ENCODE data around the gene C5orf15.

C5orf15 gene

GRCh38 chr5:133995883-133996563 is 27.6 kb upstream of the C5orf15 start:
- peaks cover 99% of the 10 kb centered on the region for H3K79me2 ChIP-seq (ENCODE audit: low read length)
- no peak overlapping the region for H2AFZ ChIP-seq (ENCODE audit: low read depth, low read length)
- TF ChIP-seq EZH2phosphoT487 (IDR thresholded peaks at IDR 0.05; ENCODE audit: low read depth) (no peak), CTCF (IDR thresholded peaks at IDR 0.05; ENCODE audit: low read depth, low read length) (no peak)
- H3K27ac ChIP-seq (ENCODE audit: low read length): no peak overlapping the region
- no peaks in the 10 kb centered on the region for H3K27me3 ChIP-seq (ENCODE audit: low read depth, low read length)
- no peaks in the 10 kb centered on the region for H3K4me1 ChIP-seq (ENCODE audit: low read length)
- no peaks in the 10 kb centered on the region for H3K9me3 ChIP-seq (ENCODE audit: insufficient read depth, low read length)
- peaks cover 92% of the 10 kb centered on the region for H4K20me1 ChIP-seq (ENCODE audit: insufficient read depth, low read length)
- no peak overlapping the region for H3K9ac ChIP-seq (ENCODE audit: low read length)
- H3K4me2 ChIP-seq (ENCODE audit: low read length): no peak overlapping the region
- H3K36me3 ChIP-seq (replicated peaks; ENCODE audit: low read depth, low read length): peaks cover 16% of the 10 kb centered on the region
- H3K4me3 ChIP-seq (ENCODE audit: low read length): no peak overlapping the region

GRCh38 chr5:133995341-133995740 is 26.9 kb upstream of the C5orf15 start:
- H3K4me3 ChIP-seq (ENCODE audit: low read length): no peak overlapping the region
- no peak overlapping the region for H3K27ac ChIP-seq (ENCODE audit: low read length)
- H3K9me3 ChIP-seq (ENCODE audit: insufficient read depth, low read length): no peaks in the 10 kb centered on the region
- peaks cover 87% of the 10 kb centered on the region for H4K20me1 ChIP-seq (ENCODE audit: insufficient read depth, low read length)
- H3K27me3 ChIP-seq (ENCODE audit: low read depth, low read length): no peaks in the 10 kb centered on the region
- no peak overlapping the region for H2AFZ ChIP-seq (ENCODE audit: low read depth, low read length)
- peaks cover 99% of the 10 kb centered on the region for H3K79me2 ChIP-seq (ENCODE audit: low read length)
- H3K9ac ChIP-seq (ENCODE audit: low read length): no peak overlapping the region
- no peak overlapping the region for H3K4me2 ChIP-seq (ENCODE audit: low read length)
- TF ChIP-seq CTCF (IDR thresholded peaks at IDR 0.05; ENCODE audit: low read depth, low read length) (no peak), EZH2phosphoT487 (IDR thresholded peaks at IDR 0.05; ENCODE audit: low read depth) (no peak)
- no peaks in the 10 kb centered on the region for H3K4me1 ChIP-seq (ENCODE audit: low read length)
- H3K36me3 ChIP-seq (replicated peaks; ENCODE audit: low read depth, low read length): peaks cover 13% of the 10 kb centered on the region

- Histone ChIP-seq H3K79me2 (ENCODE audit: low read length) (peaks cover 99% of the 10 kb centered on the region), H3K4me2 (ENCODE audit: low read length) (no peak overlapping the region), H2AFZ (ENCODE audit: low read depth, low read length) (no peak overlapping the region), H3K27me3 (ENCODE audit: low read depth, low read length) (no peaks in the 10 kb centered on the region), H3K4me3 (ENCODE audit: low read length) (no peak overlapping the region), H3K9me3 (ENCODE audit: insufficient read depth, low read length) (no peaks in the 10 kb centered on the region), H3K36me3 (replicated peaks; ENCODE audit: low read depth, low read length) (peaks cover 15% of the 10 kb centered on the region), H3K27ac (ENCODE audit: low read length) (no peak overlapping the region), H3K9ac (ENCODE audit: low read length) (no peak overlapping the region), H3K4me1 (ENCODE audit: low read length) (no peaks in the 10 kb centered on the region), H4K20me1 (ENCODE audit: insufficient read depth, low read length) (peaks cover 87% of the 10 kb centered on the region)
- TF ChIP-seq CTCF (IDR thresholded peaks at IDR 0.05; ENCODE audit: low read depth, low read length): no peak
- TF ChIP-seq EZH2phosphoT487 (IDR thresholded peaks at IDR 0.05; ENCODE audit: low read depth): no peak
Observed at GRCh38 chr5:133994990-133995333, 26.5 kb upstream of the C5orf15 start.

GRCh38 chr5:133994297-133994989 is 26.0 kb upstream of the C5orf15 start:
- Histone ChIP-seq H3K4me1 (ENCODE audit: low read length) (no peaks in the 10 kb centered on the region), H3K27ac (ENCODE audit: low read length) (no peak overlapping the region), H3K27me3 (ENCODE audit: low read depth, low read length) (no peaks in the 10 kb centered on the region), H3K4me2 (ENCODE audit: low read length) (no peak overlapping the region), H3K9ac (ENCODE audit: low read length) (no peak overlapping the region), H3K9me3 (ENCODE audit: insufficient read depth, low read length) (no peaks in the 10 kb centered on the region), H2AFZ (ENCODE audit: low read depth, low read length) (no peak overlapping the region), H3K36me3 (replicated peaks; ENCODE audit: low read depth, low read length) (peaks cover 17% of the 10 kb centered on the region), H3K4me3 (ENCODE audit: low read length) (no peak overlapping the region), H4K20me1 (ENCODE audit: insufficient read depth, low read length) (peaks cover 82% of the 10 kb centered on the region), H3K79me2 (ENCODE audit: low read length) (peaks cover 99% of the 10 kb centered on the region)
- no peak for TF ChIP-seq EZH2phosphoT487 (IDR thresholded peaks at IDR 0.05; ENCODE audit: low read depth)
- TF ChIP-seq CTCF (IDR thresholded peaks at IDR 0.05; ENCODE audit: low read depth, low read length): no peak
